GM12878 (cell line): ENCODE measurements around the gene OPCML. TPM values are rescaled to one million over a fixed set of nuclear protein-coding genes. Genes with fewer than 3 reads are reported as not detected.

Experiments
- ATAC-seq: fragments of 200-7000 bp; cut with Tn5 transposase; 3 replicates; pipeline ENCODE4 v1.9.1; 2020; ENCODE audit warnings: mild to moderate bottlenecking, moderate library complexity
- BruUV-seq: library from RNA; stranded (reverse); fragments of 400-500 nt; replicated peaks from 2 replicates; lab custom pipeline; 2021; lab: Mats Ljungman, UMichigan
- CTCF ChIA-PET: fragments of 300-600 bp; sonication (Branson Sonifier 250); formaldehyde crosslinking; extraction: SDS; loops from one replicate; lab custom pipeline; 2021; ENCODE audit warnings: inconsistent platforms; lab: Yijun Ruan, JAX
- POLR2A ChIA-PET: fragments of 350-600 bp; formaldehyde crosslinking; extraction: SDS; loops from one replicate; lab custom pipeline; 2021; ENCODE audit warnings: inconsistent platforms; lab: Charles Lee
- RAD21 ChIA-PET: fragments of 300-600 bp; sonication (Branson Sonifier 250); formaldehyde crosslinking; loops from one replicate; lab custom pipeline; 2023; ENCODE audit warnings: antibody characterized with exemption; ENCODE audit not compliant: unreplicated experiment; lab: Charles Lee
- SMC1A ChIA-PET: fragments of 300-600 bp; sonication (Branson Sonifier 250); formaldehyde crosslinking; loops from one replicate; lab custom pipeline; 2023; ENCODE audit not compliant: unreplicated experiment, uncharacterized antibody; lab: Charles Lee
- DNase-seq: peaks from one replicate; pipeline ENCODE4 v3.0.0-alpha.2; 2011; ENCODE audit warnings: low read depth, low spot score
- FAIRE-seq: peaks from 3 replicates; lab custom pipeline; 2011; peaks lifted over from hg19 to GRCh38; lab: Jason Lieb, UNC
- H2AFZ ChIP-seq: 2 replicates; pipeline ENCODE4 v1.6.0; 2011; ENCODE audit warnings: low read depth, low read length, control low read depth; ENCODE audit not compliant: control insufficient read depth
- H3K27ac ChIP-seq: 2 replicates; pipeline ENCODE4 v1.5.1; 2011; ENCODE audit warnings: control low read depth; ENCODE audit not compliant: control insufficient read depth, insufficient read depth
- H3K27me3 ChIP-seq, 2 experiments: replicated peaks in 1 of 2; 2 replicates each; pipeline versions ENCODE4 v1.6.0 to v1.6.1; 2011; ENCODE audit warnings: low read length in 1 of 2; ENCODE audit not compliant: control insufficient read depth in 2 of 2, insufficient read depth in 2 of 2
- H3K36me3 ChIP-seq, 2 experiments: 2 replicates each; pipeline ENCODE4 v1.5.1; 2011; ENCODE audit warnings: low read length in 1 of 2; ENCODE audit not compliant: control insufficient read depth in 2 of 2, insufficient read depth in 2 of 2
- H3K4me1 ChIP-seq: 2 replicates; pipeline ENCODE4 v1.6.1; 2011; ENCODE audit warnings: mild to moderate bottlenecking, low read length, moderate library complexity, mixed read lengths; ENCODE audit not compliant: control insufficient read depth, insufficient read depth
- H3K4me2 ChIP-seq: 2 replicates; pipeline ENCODE4 v1.6.0; 2011; ENCODE audit warnings: control low read depth; ENCODE audit not compliant: control insufficient read depth, insufficient read depth
- H3K4me3 ChIP-seq: fragments of 200-600 bp; sonication (generic); 2 replicates; pipeline ENCODE4 v1.5.1; 2016
- H3K79me2 ChIP-seq: 2 replicates; pipeline ENCODE4 v1.6.0; 2011; ENCODE audit warnings: low read length; ENCODE audit not compliant: control insufficient read depth, insufficient read depth
- H3K9ac ChIP-seq: 2 replicates; pipeline ENCODE4 v1.8.0; 2011; ENCODE audit warnings: low read length, control low read depth, mixed read lengths; ENCODE audit not compliant: control insufficient read depth, insufficient read depth
- H3K9me3 ChIP-seq: replicated peaks from 3 replicates; pipeline ENCODE4 v1.5.1; 2011; ENCODE audit warnings: mild to moderate bottlenecking, low read length; ENCODE audit not compliant: control insufficient read depth, insufficient read depth
- H4K20me1 ChIP-seq: 2 replicates; pipeline ENCODE4 v1.6.0; 2011; ENCODE audit not compliant: control insufficient read depth, insufficient read depth
- BACH1 ChIP-seq: fragments of 450-650 bp; IDR thresholded peaks from 2 replicates; pipeline ENCODE4 v1.6.1; 2017; ENCODE audit warnings: mild to moderate bottlenecking, borderline replicate concordance
- BMI1 ChIP-seq: fragments of 450-650 bp; IDR thresholded peaks from 2 replicates; pipeline ENCODE4 v1.6.1; 2016; ENCODE audit warnings: mild to moderate bottlenecking, moderate library complexity, borderline replicate concordance
- CBX3 ChIP-seq: fragments of 200-600 bp; sonication (generic); IDR thresholded peaks from 2 replicates; pipeline ENCODE4 v1.6.1; 2016; ENCODE audit warnings: low read depth, borderline replicate concordance
- CEBPZ ChIP-seq: fragments of 150-350 bp; IDR thresholded peaks from 2 replicates; pipeline ENCODE4 v1.6.1; 2016; ENCODE audit warnings: low read depth, low read length
- CHD4 ChIP-seq: fragments of 200-600 bp; sonication (generic); IDR thresholded peaks from 2 replicates; pipeline ENCODE4 v1.6.1; 2016; ENCODE audit warnings: mild to moderate bottlenecking
- EED ChIP-seq: sonication (generic); IDR thresholded peaks from 2 replicates; pipeline ENCODE4 v1.6.1; 2016; ENCODE audit warnings: antibody characterized with exemption, low read depth
- FOXM1 ChIP-seq: IDR thresholded peaks from 2 replicates; pipeline ENCODE4 v1.6.1; 2012; ENCODE audit warnings: low read depth, mild to moderate bottlenecking, inconsistent platforms, low read length, moderate library complexity
- GATAD2B ChIP-seq: fragments of 450-650 bp; conservative IDR thresholded peaks from 2 replicates; pipeline ENCODE4 v1.6.1; 2017; ENCODE audit warnings: low read depth, mild to moderate bottlenecking, moderate library complexity
- HCFC1 ChIP-seq: fragments of 150-350 bp; IDR thresholded peaks from 2 replicates; pipeline ENCODE4 v1.6.1; 2014; ENCODE audit warnings: low read length
- IKZF1 ChIP-seq: fragments of 450-650 bp; conservative IDR thresholded peaks from 2 replicates; pipeline ENCODE4 v1.6.1; 2017; ENCODE audit warnings: antibody characterized with exemption, mild to moderate bottlenecking
- NFXL1 ChIP-seq: fragments of 450-650 bp; IDR thresholded peaks from 2 replicates; pipeline ENCODE4 v1.6.1; 2017; ENCODE audit warnings: antibody characterized with exemption, mild to moderate bottlenecking, borderline replicate concordance
- NR2C2 ChIP-seq: IDR thresholded peaks from 2 replicates; pipeline ENCODE4 v1.6.1; 2011; ENCODE audit warnings: borderline replicate concordance, low read depth; ENCODE audit not compliant: control insufficient read depth, insufficient read length
- NR2F1 ChIP-seq: fragments of 450-650 bp; conservative IDR thresholded peaks from 2 replicates; pipeline ENCODE4 v1.6.1; 2017; ENCODE audit warnings: mild to moderate bottlenecking
- POLR2AphosphoS2 ChIP-seq: IDR thresholded peaks from 2 replicates; pipeline ENCODE4 v1.6.1; 2011; ENCODE audit warnings: low read depth, mild to moderate bottlenecking, low read length, improper control_type of control experiment, moderate library complexity
- POLR2AphosphoS5 ChIP-seq: IDR thresholded peaks from 2 replicates; pipeline ENCODE4 v1.6.1; 2011; ENCODE audit warnings: mild to moderate bottlenecking, low read length, inconsistent platforms
- RFX5 ChIP-seq: IDR thresholded peaks from 2 replicates; pipeline ENCODE4 v1.6.1; 2011; ENCODE audit warnings: low read depth, low read length, improper control_type of control experiment
- SIN3A ChIP-seq: IDR thresholded peaks from 2 replicates; pipeline ENCODE4 v1.6.1; 2012; ENCODE audit warnings: low read depth, low read length, improper control_type of control experiment
- YY1 ChIP-seq: IDR thresholded peaks from 2 replicates; pipeline ENCODE4 v1.6.1; 2011; ENCODE audit warnings: low read depth, mild to moderate bottlenecking, low read length
- ZNF207 ChIP-seq: fragments of 450-650 bp; IDR thresholded peaks from 2 replicates; pipeline ENCODE4 v1.6.1; 2014; ENCODE audit warnings: antibody characterized with exemption, mild to moderate bottlenecking, borderline replicate concordance
- WGBS: methylation state at CpG from one replicate; pipeline ENCODE4 v1.1.6; 2016; ENCODE audit warnings: low lambda C conversion rate; ENCODE audit not compliant: insufficient replicate concordance, insufficient coverage; ENCODE audit errors: missing lambda C conversion rate; 5-methylcytosine and 5-hydroxymethylcytosine counted together
- in situ Hi-C: fragments of 300-500 bp; cut with MboI; formaldehyde crosslinking; loops from 9 replicates; pipeline ENCODE4 v1.14.3; 2018; ENCODE audit warnings: mixed read lengths
- intact Hi-C: fragments of 100-400 bp; cut with micrococcal nuclease; formaldehyde crosslinking; loops from one replicate; pipeline ENCODE4 v1.14.2; 2022; ENCODE audit not compliant: unreplicated experiment
- polyA plus RNA-seq, 11 experiments: library from polyadenylated mRNA; depleted of rRNA in 4 of 11; unstranded in 6 of 11; stranded (reverse) in 5 of 11; fragments of >200 nt; fragmentation: Nextera tagmentation in 4 of 11; fragmentation: Illumina TruSeq in 1 of 11; extraction: Ambion mirVana in 4 of 11; extraction: Trizol in 1 of 11; gene quantifications; 1 replicate in 1 of 11; 2 replicates in 10 of 11; pipeline versions ENCODE4 v1.2.1 to v1.2.3, GENCODE V29; 2011 to 2016; ENCODE audit warnings: inconsistent platforms in 2 of 11, missing spikeins in 2 of 11, low read depth in 1 of 11
- total RNA-seq, 4 experiments: library from RNA; depleted of rRNA in 3 of 4; stranded (reverse); fragments of >200 nt in 3 of 4; fragmentation: Illumina TruSeq in 1 of 4; extraction: Trizol in 1 of 4; gene quantifications; 2 replicates each; pipeline versions ENCODE4 v1.2.1 to v1.2.3, GENCODE V29; 2013 to 2021

OPCML gene
- total and polyA plus RNA-seq, 10 of the 15 experiments (the other 5 are each of a cell fraction or from before 2014, with no cell fraction given) = 0.84 TPM; not detected in 9

DNA sequence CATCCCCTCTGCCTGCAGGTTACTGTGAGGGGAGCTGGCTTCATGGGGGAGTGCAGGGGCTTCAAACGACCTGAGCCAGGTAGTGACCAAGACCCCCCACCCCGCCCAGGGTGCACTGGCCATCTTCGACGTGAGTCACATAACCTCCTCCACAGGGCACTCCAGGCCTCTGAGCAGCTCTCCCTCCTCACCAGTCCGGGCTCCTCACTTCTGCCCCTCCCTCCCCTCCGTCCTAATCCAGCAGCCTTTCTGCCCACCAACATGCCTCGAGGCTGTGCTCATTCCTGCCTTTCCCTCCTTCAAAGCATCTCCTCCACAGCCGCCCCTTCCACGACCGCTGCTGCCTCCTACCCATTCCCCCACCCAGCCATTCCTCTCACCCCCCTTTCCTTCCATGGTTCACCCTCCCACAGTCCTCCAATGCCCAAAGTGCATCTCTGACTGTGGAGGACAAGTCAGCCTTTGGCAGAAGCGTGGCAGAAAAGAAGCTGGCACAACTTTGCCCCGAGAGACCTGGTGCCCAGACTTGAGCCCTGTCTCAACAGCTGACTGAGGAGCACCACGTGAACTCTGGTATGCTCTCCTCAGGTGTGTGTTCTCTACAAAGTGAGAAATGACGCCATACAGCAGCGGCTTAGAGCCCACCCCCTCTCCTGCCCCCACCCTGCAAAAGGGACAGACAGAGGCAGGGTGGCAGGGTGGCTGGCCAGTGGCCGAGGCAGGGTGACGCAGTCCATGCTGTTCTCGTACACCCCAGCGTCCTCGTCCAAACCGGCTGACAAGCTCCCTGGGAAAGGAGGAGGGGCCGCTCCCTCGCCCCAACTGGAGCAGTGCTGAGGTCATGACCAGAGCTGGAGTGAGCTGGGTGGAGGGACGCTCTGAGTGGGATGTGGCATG lies 30.4 kb downstream of the OPCML start:
- ChIA-PET SMC1A (interaction anchor here (0.6 kb wide), 1 partner anchor 188 kb away, joined by 3 read pairs; no protein-coding TSS in a partner anchor), RAD21 (no interaction called here), CTCF (no interaction called here), POLR2A (interaction anchor here (0.7 kb wide), 1 partner anchor 115 kb away, joined by 3 read pairs; no protein-coding TSS in a partner anchor)
- no peak for ATAC-seq
- H3K4me1 ChIP-seq = peaks cover 6% of the 10 kb centered on the region
- DNase-seq = no peak
- no peaks in the 10 kb centered on the region for H3K79me2 ChIP-seq
- no peak overlapping the region for H3K27ac ChIP-seq
- H3K4me3 ChIP-seq = no peak overlapping the region
- in situ Hi-C loops (no loop called here), intact Hi-C loops (no loop called here)
- H4K20me1 ChIP-seq = no peaks in the 10 kb centered on the region
- no peak overlapping the region for H2AFZ ChIP-seq
- H3K36me3 ChIP-seq = no peaks in the 10 kb centered on the region
- no TSS peak for BruUV-seq
- no peaks in the 10 kb centered on the region; the same call in 2 of the 3 replicates for H3K9me3 ChIP-seq
- peaks cover 0 to 3% of the 10 kb centered on the region in 2 experiments; a peak in 1 of 4 replicates for H3K27me3 ChIP-seq
- no peak overlapping the region for H3K4me2 ChIP-seq
- no peak overlapping the region for H3K9ac ChIP-seq
- no peak for FAIRE-seq
- WGBS = 29% methylated on average over 21 of the region's 24 CpGs
- TF ChIP-seq BMI1 = no peak
- TF ChIP-seq SIN3A = no peak
- no peak for TF ChIP-seq POLR2AphosphoS2
- no peak for TF ChIP-seq POLR2AphosphoS5
- TF ChIP-seq FOXM1 = no peak
- TF ChIP-seq CBX3 = no peak
- no peak for TF ChIP-seq RFX5
- no peak for TF ChIP-seq EED
- TF ChIP-seq NR2F1 = no peak
- no peak for TF ChIP-seq YY1
- no peak for TF ChIP-seq GATAD2B
- TF ChIP-seq ZNF207 = no peak
- no peak for TF ChIP-seq NFXL1
- TF ChIP-seq CHD4 = no peak
- TF ChIP-seq NR2C2 = no peak
- TF ChIP-seq CEBPZ = no peak
- no peak for TF ChIP-seq BACH1
- TF ChIP-seq IKZF1 = no peak
- no peak for TF ChIP-seq HCFC1
